ENCODE data around the gene C1orf105.

DNA sequence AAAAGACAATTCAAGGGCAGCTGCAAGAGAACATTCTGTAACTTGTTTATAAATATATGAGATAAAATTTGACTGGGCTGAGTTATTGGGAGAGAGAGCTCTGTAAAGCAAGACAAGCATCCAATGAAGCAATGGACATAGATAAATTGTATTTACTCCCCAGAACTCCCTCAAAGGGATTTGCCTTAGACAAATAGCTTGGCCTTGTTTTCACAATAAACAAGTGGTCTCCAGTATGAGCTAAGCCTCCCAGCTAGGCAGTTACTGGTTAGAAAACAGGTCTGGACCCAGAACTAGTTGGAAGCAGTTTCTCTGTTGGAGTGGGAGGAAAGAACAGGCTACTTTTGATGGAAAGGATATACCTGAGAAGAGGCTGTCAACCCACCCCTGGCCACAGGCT is 87.3 kb downstream of the C1orf105 start:
- TF ChIP-seq, protein P1, sequence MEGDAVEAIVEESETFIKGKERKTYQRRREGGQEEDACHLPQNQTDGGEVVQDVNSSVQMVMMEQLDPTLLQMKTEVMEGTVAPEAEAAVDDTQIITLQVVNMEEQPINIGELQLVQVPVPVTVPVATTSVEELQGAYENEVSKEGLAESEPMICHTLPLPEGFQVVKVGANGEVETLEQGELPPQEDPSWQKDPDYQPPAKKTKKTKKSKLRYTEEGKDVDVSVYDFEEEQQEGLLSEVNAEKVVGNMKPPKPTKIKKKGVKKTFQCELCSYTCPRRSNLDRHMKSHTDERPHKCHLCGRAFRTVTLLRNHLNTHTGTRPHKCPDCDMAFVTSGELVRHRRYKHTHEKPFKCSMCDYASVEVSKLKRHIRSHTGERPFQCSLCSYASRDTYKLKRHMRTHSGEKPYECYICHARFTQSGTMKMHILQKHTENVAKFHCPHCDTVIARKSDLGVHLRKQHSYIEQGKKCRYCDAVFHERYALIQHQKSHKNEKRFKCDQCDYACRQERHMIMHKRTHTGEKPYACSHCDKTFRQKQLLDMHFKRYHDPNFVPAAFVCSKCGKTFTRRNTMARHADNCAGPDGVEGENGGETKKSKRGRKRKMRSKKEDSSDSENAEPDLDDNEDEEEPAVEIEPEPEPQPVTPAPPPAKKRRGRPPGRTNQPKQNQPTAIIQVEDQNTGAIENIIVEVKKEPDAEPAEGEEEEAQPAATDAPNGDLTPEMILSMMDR (IDR thresholded peaks at IDR 0.05; ENCODE audit: control extremely low read depth in 1 of 3, insufficient read depth in 1 of 3, low read depth in 1 of 3, low read length in 3 of 3), result no peak
- TF ChIP-seq MAFK (IDR thresholded peaks at IDR 0.05; ENCODE audit: low read depth, low read length) (no peak), POLR2AphosphoS5 (IDR thresholded peaks at IDR 0.05; ENCODE audit: low read depth, low read length) (no peak), RAD21 (IDR thresholded peaks at IDR 0.05 in 1 of 2, conservative IDR thresholded peaks at IDR 0.05 in 1 of 2; ENCODE audit: low read depth in 2 of 2, low read length in 2 of 2) (no peak), EZH2 (IDR thresholded peaks at IDR 0.05; ENCODE audit: low read depth, low read length, severe bottlenecking) (no peak), ASH2L (IDR thresholded peaks at IDR 0.05; ENCODE audit: low read length) (no peak), POLR2A (IDR thresholded peaks at IDR 0.05; ENCODE audit: control extremely low read depth in 1 of 2, low read depth in 2 of 2, low read length in 2 of 2) (no peak), CREB1 (IDR thresholded peaks at IDR 0.05) (no peak), TBP (IDR thresholded peaks at IDR 0.05; ENCODE audit: low read depth, low read length) (no peak), JUND (IDR thresholded peaks at IDR 0.05; ENCODE audit: low read length) (no peak)
